Measurements from ENCODE around the gene ZNF549.

DNA sequence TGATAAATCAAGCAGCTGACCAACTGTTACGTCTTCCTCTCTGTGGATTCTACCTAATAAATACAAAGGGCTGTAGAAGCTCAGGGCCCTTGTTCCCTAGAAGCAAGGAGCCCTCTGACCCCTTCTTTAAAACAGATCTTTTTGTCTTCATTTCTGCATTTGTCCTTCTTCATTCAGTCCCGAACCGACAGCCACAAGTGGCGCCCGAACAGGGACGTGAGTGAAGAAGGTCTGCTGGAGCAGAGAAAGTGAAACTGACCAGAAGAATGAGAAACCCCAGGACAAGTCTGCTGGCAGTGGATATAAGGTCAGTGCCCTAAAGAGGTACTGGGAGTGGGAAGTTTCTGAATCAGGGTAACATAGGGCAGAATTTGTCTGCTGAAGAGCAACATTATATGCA, 14.3 kb upstream of the ZNF549 start:
- TF ChIP-seq, protein P1, sequence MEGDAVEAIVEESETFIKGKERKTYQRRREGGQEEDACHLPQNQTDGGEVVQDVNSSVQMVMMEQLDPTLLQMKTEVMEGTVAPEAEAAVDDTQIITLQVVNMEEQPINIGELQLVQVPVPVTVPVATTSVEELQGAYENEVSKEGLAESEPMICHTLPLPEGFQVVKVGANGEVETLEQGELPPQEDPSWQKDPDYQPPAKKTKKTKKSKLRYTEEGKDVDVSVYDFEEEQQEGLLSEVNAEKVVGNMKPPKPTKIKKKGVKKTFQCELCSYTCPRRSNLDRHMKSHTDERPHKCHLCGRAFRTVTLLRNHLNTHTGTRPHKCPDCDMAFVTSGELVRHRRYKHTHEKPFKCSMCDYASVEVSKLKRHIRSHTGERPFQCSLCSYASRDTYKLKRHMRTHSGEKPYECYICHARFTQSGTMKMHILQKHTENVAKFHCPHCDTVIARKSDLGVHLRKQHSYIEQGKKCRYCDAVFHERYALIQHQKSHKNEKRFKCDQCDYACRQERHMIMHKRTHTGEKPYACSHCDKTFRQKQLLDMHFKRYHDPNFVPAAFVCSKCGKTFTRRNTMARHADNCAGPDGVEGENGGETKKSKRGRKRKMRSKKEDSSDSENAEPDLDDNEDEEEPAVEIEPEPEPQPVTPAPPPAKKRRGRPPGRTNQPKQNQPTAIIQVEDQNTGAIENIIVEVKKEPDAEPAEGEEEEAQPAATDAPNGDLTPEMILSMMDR (IDR thresholded peaks at IDR 0.05; ENCODE audit: borderline replicate concordance, extremely low read depth, low read length, poor library complexity, severe bottlenecking), result no peak
- no peak for TF ChIP-seq EZH2 (IDR thresholded peaks at IDR 0.05; ENCODE audit: borderline replicate concordance, low read depth, low read length, severe bottlenecking)
